ENCODE measurements around the gene GCK. TPM values are rescaled to one million over a fixed set of nuclear protein-coding genes. Genes with fewer than 3 reads are reported as not detected.

Gene GCK
- total RNA-seq (10 to 100 TPM in 3 of 4 donors, 1 to 10 TPM in 1; 7.4 to 12.9 (median 11.6) TPM), polyA plus RNA-seq (17.4 TPM)
- long read RNA-seq, donor 1, transcript GCK-206 (2 exons, 1,641 nt): minor isoform, 13 of 44 reads
- long read RNA-seq, donor 1, transcript GCK-201 (3 exons, 1,311 nt): major isoform, 27 of 44 reads
- long read RNA-seq, donor 1, partial matches to known transcripts: 0 of 44 reads
- long read RNA-seq, donor 1, other reads (novel, unspliced or antisense): 4 of 44 reads
- long read RNA-seq, donor 2, transcript GCK-201 (3 exons, 1,311 nt): major isoform, 11 of 15 reads
- long read RNA-seq, donor 2, partial matches to known transcripts: 0 of 15 reads
- long read RNA-seq, donor 2, other reads (novel, unspliced or antisense): 2 of 15 reads
- long read RNA-seq, donor 3, transcript GCK-201 (3 exons, 1,311 nt): major isoform, 51 of 87 reads
- long read RNA-seq, donor 3, transcript GCK-206 (2 exons, 1,641 nt): minor isoform, 22 of 87 reads
- long read RNA-seq, donor 3, partial matches to known transcripts: 1 of 87 reads
- long read RNA-seq, donor 3, other reads (novel, unspliced or antisense): 13 of 87 reads
- long read RNA-seq, donor 4, transcript GCK-201 (3 exons, 1,311 nt): major isoform, 14 of 25 reads
- long read RNA-seq, donor 4, transcript GCK-206 (2 exons, 1,641 nt): minor isoform, 5 of 25 reads
- long read RNA-seq, donor 4, partial matches to known transcripts: 0 of 25 reads
- long read RNA-seq, donor 4, other reads (novel, unspliced or antisense): 6 of 25 reads

- no peak for ATAC-seq
- 79% methylated on average over 11 of the region's 11 CpGs for WGBS
- H3K4me3 ChIP-seq (ENCODE audit: low read length): no peak within 1 kb of the TSS
- H3K27me3 ChIP-seq (ENCODE audit: control insufficient read depth, insufficient read depth): no peaks in the 10 kb centered on the region
- no peak for DNase-seq
- no peaks in the 10 kb centered on the region for H3K9me3 ChIP-seq (ENCODE audit: control insufficient read depth, low read length)
- no peaks in the 10 kb centered on the region for H3K4me1 ChIP-seq (ENCODE audit: control insufficient read depth, insufficient read depth, low read length)
- H3K27ac ChIP-seq (ENCODE audit: low read length): no peak within 1 kb of the TSS
- intact Hi-C loops (cut with DNase I): loop anchor here in 1 of 4 donors (5.0 kb wide), 1 partner anchor 117 kb away; no protein-coding TSS in a partner anchor
Measured at GRCh38 chr7:44189286-44189992, at the start of gene GCK. GCK (minus strand) TSS chr7:44189439; CDS start chr7:44188953, 486 bp downstream.

- no peaks in the 10 kb centered on the region for H3K27me3 ChIP-seq (ENCODE audit: control insufficient read depth, insufficient read depth)
- H3K4me3 ChIP-seq (ENCODE audit: low read length): no peak overlapping the region
- H3K9me3 ChIP-seq (ENCODE audit: control insufficient read depth, low read length): no peaks in the 10 kb centered on the region
- H3K4me1 ChIP-seq (ENCODE audit: control insufficient read depth, insufficient read depth, low read length): no peaks in the 10 kb centered on the region
- DNase-seq (no peak), ATAC-seq (no peak)
- no peak overlapping the region for H3K27ac ChIP-seq (ENCODE audit: low read length)
- intact Hi-C loops (cut with DNase I): loop anchor here in 1 of 4 donors (10.0 kb wide), 1 partner anchor 237 kb away; no protein-coding TSS in a partner anchor
- whole genome bisulfite sequencing: 74% methylated on average over 17 of the region's 17 CpGs
Measured at GRCh38 chr7:44238116-44238695, 49.0 kb upstream of the GCK start.

- ATAC-seq: no peak
- Histone ChIP-seq H3K4me3 (ENCODE audit: low read length) (no peak overlapping the region), H3K27ac (ENCODE audit: low read length) (no peak overlapping the region), H3K9me3 (ENCODE audit: control insufficient read depth, low read length) (no peaks in the 10 kb centered on the region), H3K4me1 (ENCODE audit: control insufficient read depth, insufficient read depth, low read length) (no peaks in the 10 kb centered on the region), H3K27me3 (ENCODE audit: control insufficient read depth, insufficient read depth) (no peaks in the 10 kb centered on the region)
- intact Hi-C loops (cut with DNase I): loop anchor here in 1 of 4 donors (10.0 kb wide), 1 partner anchor 237 kb away; no protein-coding TSS in a partner anchor
- 94% methylated on average over 10 of the region's 10 CpGs for WGBS
- no peak for DNase-seq
Measured at GRCh38 chr7:44237696-44238095, 48.5 kb upstream of the GCK start.

GRCh38 chr7:44236333-44236728, 47.1 kb upstream of the GCK start:
- 61% methylated on average over 4 of the region's 4 CpGs for WGBS
- Histone ChIP-seq H3K4me3 (ENCODE audit: low read length) (no peak overlapping the region), H3K9me3 (ENCODE audit: control insufficient read depth, low read length) (no peaks in the 10 kb centered on the region), H3K4me1 (ENCODE audit: control insufficient read depth, insufficient read depth, low read length) (no peaks in the 10 kb centered on the region), H3K27me3 (ENCODE audit: control insufficient read depth, insufficient read depth) (no peaks in the 10 kb centered on the region), H3K27ac (ENCODE audit: low read length) (no peak overlapping the region)
- intact Hi-C loops (cut with DNase I): loop anchor here in 1 of 4 donors (10.0 kb wide), 1 partner anchor 238 kb away; no protein-coding TSS in a partner anchor
- DNase-seq (no peak), ATAC-seq (no peak)

- ATAC-seq (no peak), DNase-seq (no peak)
- Histone ChIP-seq H3K27ac (ENCODE audit: low read length) (no peak overlapping the region), H3K9me3 (ENCODE audit: control insufficient read depth, low read length) (no peaks in the 10 kb centered on the region), H3K27me3 (ENCODE audit: control insufficient read depth, insufficient read depth) (no peaks in the 10 kb centered on the region), H3K4me3 (ENCODE audit: low read length) (no peak overlapping the region), H3K4me1 (ENCODE audit: control insufficient read depth, insufficient read depth, low read length) (no peaks in the 10 kb centered on the region)
- intact Hi-C loops (cut with DNase I): loop anchor here in 1 of 4 donors (10.0 kb wide), 1 partner anchor 239 kb away; no protein-coding TSS in a partner anchor
- WGBS: 63% methylated on average over 22 of the region's 22 CpGs
Measured at GRCh38 chr7:44235582-44236332, 46.5 kb upstream of the GCK start.

GRCh38 chr7:44235066-44235465, 45.8 kb upstream of the GCK start:
- Histone ChIP-seq H3K4me3 (ENCODE audit: low read length) (no peak overlapping the region), H3K9me3 (ENCODE audit: control insufficient read depth, low read length) (no peaks in the 10 kb centered on the region), H3K27me3 (ENCODE audit: control insufficient read depth, insufficient read depth) (no peaks in the 10 kb centered on the region), H3K27ac (ENCODE audit: low read length) (no peak overlapping the region), H3K4me1 (ENCODE audit: control insufficient read depth, insufficient read depth, low read length) (no peaks in the 10 kb centered on the region)
- no peak for ATAC-seq
- 86% methylated on average over 8 of the region's 8 CpGs for WGBS
- no peak for DNase-seq
- intact Hi-C loops (cut with DNase I): loop anchor here in 1 of 4 donors (10.0 kb wide), 1 partner anchor 240 kb away; no protein-coding TSS in a partner anchor

- Histone ChIP-seq H3K4me3 (ENCODE audit: low read length) (no peak overlapping the region), H3K27me3 (ENCODE audit: control insufficient read depth, insufficient read depth) (no peaks in the 10 kb centered on the region), H3K9me3 (ENCODE audit: control insufficient read depth, low read length) (no peaks in the 10 kb centered on the region), H3K4me1 (ENCODE audit: control insufficient read depth, insufficient read depth, low read length) (no peaks in the 10 kb centered on the region), H3K27ac (ENCODE audit: low read length) (no peak overlapping the region)
- intact Hi-C loops (cut with DNase I): loop anchor here in 1 of 4 donors (10.0 kb wide), 1 partner anchor 242 kb away; no protein-coding TSS in a partner anchor
- DNase-seq: peak in 1 of 3 donors; percentile 36
- WGBS: 76% methylated on average over 22 of the region's 22 CpGs
- ATAC-seq: no peak
Measured at GRCh38 chr7:44232901-44233715, 43.9 kb upstream of the GCK start.

- no peak for ATAC-seq
- Histone ChIP-seq H3K4me1 (ENCODE audit: control insufficient read depth, insufficient read depth, low read length) (no peaks in the 10 kb centered on the region), H3K4me3 (ENCODE audit: low read length) (no peak overlapping the region), H3K9me3 (ENCODE audit: control insufficient read depth, low read length) (no peaks in the 10 kb centered on the region), H3K27ac (ENCODE audit: low read length) (no peak overlapping the region), H3K27me3 (ENCODE audit: control insufficient read depth, insufficient read depth) (no peaks in the 10 kb centered on the region)
- peak in 1 of 3 donors; percentile 46 for DNase-seq
- WGBS: 85% methylated on average over 13 of the region's 13 CpGs
- intact Hi-C loops (cut with DNase I): loop anchor here in 1 of 4 donors (10.0 kb wide), 1 partner anchor 242 kb away; no protein-coding TSS in a partner anchor
Measured at GRCh38 chr7:44232396-44232795, 43.2 kb upstream of the GCK start.

- no peak overlapping the region for H3K27ac ChIP-seq (ENCODE audit: low read length)
- WGBS: 79% methylated on average over 12 of the region's 12 CpGs
- no peaks in the 10 kb centered on the region for H3K9me3 ChIP-seq (ENCODE audit: control insufficient read depth, low read length)
- intact Hi-C loops (cut with DNase I): loop anchor here in 1 of 4 donors (10.0 kb wide), 1 partner anchor 244 kb away; no protein-coding TSS in a partner anchor
- H3K4me1 ChIP-seq (ENCODE audit: control insufficient read depth, insufficient read depth, low read length): no peaks in the 10 kb centered on the region
- peak in 1 of 2 donors; percentile 4 for ATAC-seq
- H3K27me3 ChIP-seq (ENCODE audit: control insufficient read depth, insufficient read depth): no peaks in the 10 kb centered on the region
- peak in 1 of 3 donors; percentile 54 for DNase-seq
- no peak overlapping the region for H3K4me3 ChIP-seq (ENCODE audit: low read length)
Measured at GRCh38 chr7:44231088-44231487, 41.8 kb upstream of the GCK start.

Measured in right cardiac atrium (tissue), 5 donors.